ENCODE measurements around the gene HACL1.

The HACL1 gene

DNA sequence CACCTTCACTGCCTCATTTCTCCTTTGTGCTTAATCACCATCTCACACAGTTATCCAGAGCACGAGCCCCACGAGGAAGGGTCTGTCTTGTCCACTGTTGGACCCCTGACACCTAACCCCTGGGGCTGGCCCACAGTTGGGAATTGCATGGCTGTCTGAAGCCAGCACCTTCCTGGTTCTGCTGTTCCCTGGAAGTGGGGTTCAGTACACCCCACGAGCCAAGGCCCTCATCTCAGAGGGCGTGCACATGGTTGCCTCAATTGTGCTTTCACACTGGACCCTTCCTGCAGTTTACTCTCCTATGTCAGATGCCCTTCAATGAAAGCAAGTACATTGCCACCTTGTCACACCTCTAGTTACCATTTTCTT lies 30.8 kb upstream of the HACL1 start:
- no peak overlapping the region for H3K4me3 ChIP-seq (ENCODE audit: low read length)
- no peak overlapping the region for H4K5ac ChIP-seq (ENCODE audit: low read length)
- no peaks in the 10 kb centered on the region for H3K36me3 ChIP-seq (ENCODE audit: control insufficient read depth, insufficient read depth, low read length)
- H3K18ac ChIP-seq (ENCODE audit: low read length) = no peak overlapping the region
- no peak overlapping the region for H2BK120ac ChIP-seq (ENCODE audit: low read depth, low read length)
- no peak for DNase-seq
- H3K4me1 ChIP-seq (ENCODE audit: control insufficient read depth, low read depth, low read length) = no peaks in the 10 kb centered on the region
- WGBS (ENCODE audit: extremely low coverage, insufficient coverage, low lambda C conversion rate) = no CpG with 5 or more reads among the region's 4 CpGs
- no peak overlapping the region for H2AK5ac ChIP-seq (ENCODE audit: low read length)
- no peak overlapping the region for H3K23ac ChIP-seq (ENCODE audit: low read length)
- H3K4ac ChIP-seq (ENCODE audit: low read depth, low read length) = no peak overlapping the region
- H3K9ac ChIP-seq (ENCODE audit: low read length) = no peak overlapping the region
- H2BK5ac ChIP-seq (ENCODE audit: low read length) = no peak overlapping the region
- H2BK15ac ChIP-seq (replicated peaks; ENCODE audit: low read depth) = no peak overlapping the region
- H4K8ac ChIP-seq (ENCODE audit: low read depth, low read length) = no peak overlapping the region
- H3K79me2 ChIP-seq (ENCODE audit: control insufficient read depth, insufficient read depth, low read length) = no peaks in the 10 kb centered on the region
- H3K56ac ChIP-seq (ENCODE audit: low read length) = peak overlapping the region; percentile 11
- no peak overlapping the region for H3K4me2 ChIP-seq (ENCODE audit: low read length)
- no peaks in the 10 kb centered on the region for H3K27me3 ChIP-seq (ENCODE audit: insufficient read depth, low read length, poor library complexity)
- no peaks in the 10 kb centered on the region for H3K79me1 ChIP-seq (ENCODE audit: low read length)
- no peak overlapping the region for H3K27ac ChIP-seq (ENCODE audit: low read depth, low read length)

GRCh38 chr3:15631426-15632211 lies 30.2 kb upstream of the HACL1 start:
- Histone ChIP-seq H3K18ac (ENCODE audit: low read length) (no peak overlapping the region), H2BK5ac (ENCODE audit: low read length) (no peak overlapping the region), H3K4me3 (ENCODE audit: low read length) (no peak overlapping the region), H2AK5ac (ENCODE audit: low read length) (no peak overlapping the region), H3K79me1 (ENCODE audit: low read length) (no peaks in the 10 kb centered on the region), H3K4me2 (ENCODE audit: low read length) (no peak overlapping the region), H2BK120ac (ENCODE audit: low read depth, low read length) (no peak overlapping the region), H3K4me1 (ENCODE audit: control insufficient read depth, low read depth, low read length) (no peaks in the 10 kb centered on the region), H3K27ac (ENCODE audit: low read depth, low read length) (no peak overlapping the region), H3K36me3 (ENCODE audit: control insufficient read depth, insufficient read depth, low read length) (no peaks in the 10 kb centered on the region), H3K9ac (ENCODE audit: low read length) (no peak overlapping the region), H2BK15ac (replicated peaks; ENCODE audit: low read depth) (no peak overlapping the region), H3K56ac (ENCODE audit: low read length) (peak overlapping the region; percentile 11), H3K27me3 (ENCODE audit: insufficient read depth, low read length, poor library complexity) (no peaks in the 10 kb centered on the region), H4K8ac (ENCODE audit: low read depth, low read length) (no peak overlapping the region), H4K5ac (ENCODE audit: low read length) (no peak overlapping the region), H3K4ac (ENCODE audit: low read depth, low read length) (no peak overlapping the region), H3K23ac (ENCODE audit: low read length) (no peak overlapping the region), H3K79me2 (ENCODE audit: control insufficient read depth, insufficient read depth, low read length) (no peaks in the 10 kb centered on the region)
- peak; percentile 53 for DNase-seq
- WGBS (ENCODE audit: extremely low coverage, insufficient coverage, low lambda C conversion rate) = no CpG with 5 or more reads among the region's 12 CpGs

GRCh38 chr3:15630646-15631350 lies 29.4 kb upstream of the HACL1 start:
- Histone ChIP-seq H2BK15ac (replicated peaks; ENCODE audit: low read depth) (no peak overlapping the region), H2BK5ac (ENCODE audit: low read length) (no peak overlapping the region), H3K27me3 (ENCODE audit: insufficient read depth, low read length, poor library complexity) (no peaks in the 10 kb centered on the region), H3K79me2 (ENCODE audit: control insufficient read depth, insufficient read depth, low read length) (no peaks in the 10 kb centered on the region), H3K18ac (ENCODE audit: low read length) (no peak overlapping the region), H4K8ac (ENCODE audit: low read depth, low read length) (no peak overlapping the region), H3K56ac (ENCODE audit: low read length) (no peak overlapping the region), H3K4me2 (ENCODE audit: low read length) (no peak overlapping the region), H3K4ac (ENCODE audit: low read depth, low read length) (no peak overlapping the region), H3K9ac (ENCODE audit: low read length) (no peak overlapping the region), H3K23ac (ENCODE audit: low read length) (no peak overlapping the region), H3K27ac (ENCODE audit: low read depth, low read length) (no peak overlapping the region), H3K36me3 (ENCODE audit: control insufficient read depth, insufficient read depth, low read length) (no peaks in the 10 kb centered on the region), H2BK120ac (ENCODE audit: low read depth, low read length) (no peak overlapping the region), H3K4me1 (ENCODE audit: control insufficient read depth, low read depth, low read length) (no peaks in the 10 kb centered on the region), H3K79me1 (ENCODE audit: low read length) (no peaks in the 10 kb centered on the region), H4K5ac (ENCODE audit: low read length) (no peak overlapping the region), H2AK5ac (ENCODE audit: low read length) (no peak overlapping the region), H3K4me3 (ENCODE audit: low read length) (no peak overlapping the region)
- peak; percentile 87 for DNase-seq
- no CpG with 5 or more reads among the region's 8 CpGs for WGBS (ENCODE audit: extremely low coverage, insufficient coverage, low lambda C conversion rate)

- H2BK15ac ChIP-seq (replicated peaks; ENCODE audit: low read depth) = no peak overlapping the region
- H3K23ac ChIP-seq (ENCODE audit: low read length) = no peak overlapping the region
- no peak overlapping the region for H3K27ac ChIP-seq (ENCODE audit: low read depth, low read length)
- no peak overlapping the region for H3K9ac ChIP-seq (ENCODE audit: low read length)
- H3K18ac ChIP-seq (ENCODE audit: low read length) = no peak overlapping the region
- no peak overlapping the region for H3K4me3 ChIP-seq (ENCODE audit: low read length)
- H3K79me2 ChIP-seq (ENCODE audit: control insufficient read depth, insufficient read depth, low read length) = no peaks in the 10 kb centered on the region
- H4K5ac ChIP-seq (ENCODE audit: low read length) = no peak overlapping the region
- H3K79me1 ChIP-seq (ENCODE audit: low read length) = no peaks in the 10 kb centered on the region
- no peaks in the 10 kb centered on the region for H3K27me3 ChIP-seq (ENCODE audit: insufficient read depth, low read length, poor library complexity)
- no peaks in the 10 kb centered on the region for H3K36me3 ChIP-seq (ENCODE audit: control insufficient read depth, insufficient read depth, low read length)
- WGBS (ENCODE audit: extremely low coverage, insufficient coverage, low lambda C conversion rate) = no CpG with 5 or more reads among the region's 10 CpGs
- H3K4me1 ChIP-seq (ENCODE audit: control insufficient read depth, low read depth, low read length) = no peaks in the 10 kb centered on the region
- H2BK120ac ChIP-seq (ENCODE audit: low read depth, low read length) = no peak overlapping the region
- H4K8ac ChIP-seq (ENCODE audit: low read depth, low read length) = no peak overlapping the region
- no peak overlapping the region for H2BK5ac ChIP-seq (ENCODE audit: low read length)
- peak; percentile 89 for DNase-seq
- no peak overlapping the region for H2AK5ac ChIP-seq (ENCODE audit: low read length)
- no peak overlapping the region for H3K56ac ChIP-seq (ENCODE audit: low read length)
- H3K4ac ChIP-seq (ENCODE audit: low read depth, low read length) = no peak overlapping the region
- no peak overlapping the region for H3K4me2 ChIP-seq (ENCODE audit: low read length)
These were observed 28.7 kb upstream of the HACL1 start for GRCh38 chr3:15629860-15630597.

DNA sequence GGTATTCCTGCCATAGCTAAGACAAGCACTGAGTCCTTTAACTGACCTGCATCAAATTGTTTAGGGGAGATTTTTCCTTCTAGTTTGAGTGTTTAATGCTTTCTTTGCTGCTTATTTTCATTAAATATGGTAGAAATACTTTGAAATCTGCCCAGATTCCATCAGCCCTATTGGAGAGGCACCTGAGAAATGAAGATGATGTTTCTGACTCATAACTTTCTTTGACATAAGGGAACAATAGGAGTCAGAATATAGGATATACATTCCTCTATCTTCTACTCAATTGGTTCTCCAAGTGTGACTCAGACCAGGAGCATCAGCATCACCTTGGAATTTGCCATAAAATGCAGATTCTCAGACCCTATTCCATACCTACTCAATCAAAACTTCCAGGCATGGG lies 27.6 kb upstream of the HACL1 start:
- H2AK5ac ChIP-seq (ENCODE audit: low read length) = no peak overlapping the region
- H2BK120ac ChIP-seq (ENCODE audit: low read depth, low read length) = no peak overlapping the region
- peak; percentile 74 for DNase-seq
- H2BK5ac ChIP-seq (ENCODE audit: low read length) = no peak overlapping the region
- H4K5ac ChIP-seq (ENCODE audit: low read length) = no peak overlapping the region
- H4K8ac ChIP-seq (ENCODE audit: low read depth, low read length) = no peak overlapping the region
- H3K79me1 ChIP-seq (ENCODE audit: low read length) = no peaks in the 10 kb centered on the region
- H3K23ac ChIP-seq (ENCODE audit: low read length) = no peak overlapping the region
- H3K4me3 ChIP-seq (ENCODE audit: low read length) = no peak overlapping the region
- no peaks in the 10 kb centered on the region for H3K27me3 ChIP-seq (ENCODE audit: insufficient read depth, low read length, poor library complexity)
- no peaks in the 10 kb centered on the region for H3K36me3 ChIP-seq (ENCODE audit: control insufficient read depth, insufficient read depth, low read length)
- no peaks in the 10 kb centered on the region for H3K79me2 ChIP-seq (ENCODE audit: control insufficient read depth, insufficient read depth, low read length)
- H3K27ac ChIP-seq (ENCODE audit: low read depth, low read length) = no peak overlapping the region
- no peak overlapping the region for H3K4ac ChIP-seq (ENCODE audit: low read depth, low read length)
- H3K9ac ChIP-seq (ENCODE audit: low read length) = no peak overlapping the region
- H3K56ac ChIP-seq (ENCODE audit: low read length) = no peak overlapping the region
- H2BK15ac ChIP-seq (replicated peaks; ENCODE audit: low read depth) = no peak overlapping the region
- no peak overlapping the region for H3K18ac ChIP-seq (ENCODE audit: low read length)
- H3K4me1 ChIP-seq (ENCODE audit: control insufficient read depth, low read depth, low read length) = no peaks in the 10 kb centered on the region
- H3K4me2 ChIP-seq (ENCODE audit: low read length) = no peak overlapping the region
